GDM1 (cell line): ENCODE measurements around the gene MSH6.
"Not testable (repeated sequence)": the region's sequence is repeated elsewhere in the genome, so short reads cannot be mapped to it uniquely, and the experiment has no call there.

Experiments used
- DNase-seq: peaks from one replicate; lab custom pipeline; 2025; lab: John Stamatoyannopoulos, UW

The MSH6 gene

DNA sequence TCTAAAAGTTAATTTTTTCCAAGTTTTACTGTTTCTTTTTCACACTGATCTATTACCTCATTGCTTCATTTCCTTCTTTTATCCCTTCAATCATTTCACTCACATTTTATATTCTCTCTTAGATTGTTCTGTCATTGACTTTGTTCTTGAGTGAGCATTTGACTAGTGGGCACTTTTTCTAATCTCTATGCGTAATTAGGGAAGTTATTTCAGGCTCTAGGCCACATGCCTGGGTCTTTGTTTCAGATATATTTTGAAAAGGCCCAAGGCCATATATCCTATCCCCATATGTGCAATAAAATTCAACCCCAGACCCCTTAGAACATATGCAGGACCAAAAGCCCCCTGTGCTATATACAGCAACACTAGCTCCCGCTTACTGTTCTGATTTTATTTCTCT lies 61.2 kb downstream of the MSH6 start:
- DNase-seq = no peak

DNA sequence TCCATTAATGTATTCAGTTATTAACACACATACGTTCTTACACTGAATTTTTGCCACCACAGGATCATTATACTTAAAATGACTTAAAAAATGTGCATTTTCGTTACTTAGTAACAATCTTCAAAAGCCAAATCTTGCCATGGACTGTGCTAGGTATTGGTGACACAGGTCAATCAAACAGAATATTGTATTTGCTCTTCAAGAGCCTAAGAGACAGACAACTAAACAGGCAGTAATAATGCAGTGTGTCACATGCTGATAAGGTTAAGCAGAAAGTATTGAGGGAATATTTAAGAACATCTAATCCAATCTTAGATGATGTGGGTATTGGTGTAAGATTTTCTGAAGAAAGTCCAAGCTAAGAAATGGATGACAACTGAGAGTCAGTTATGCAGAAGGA lies 66.4 kb downstream of the MSH6 start:
- DNase-seq = no peak

- DNase-seq = no peak
These were observed 67.3 kb downstream of the MSH6 start for GRCh38 chr2:47850198-47850597.

- not testable (repeated sequence) for DNase-seq
These were observed 70.3 kb downstream of the MSH6 start for GRCh38 chr2:47853067-47853777.
